GM12875 (cell line): Measurements from ENCODE around the gene PRKCD.

Source experiments
- H3K4me3 ChIP-seq: one replicate; pipeline ENCODE4 v1.5.1; 2011; ENCODE audit warnings: low read depth, low read length, control low read depth
- TF ChIP-seq, protein P1 (sequence below): IDR thresholded peaks from 2 replicates; pipeline ENCODE4 v1.5.1; 2011; ENCODE audit warnings: low read depth, mild to moderate bottlenecking, control low read depth, inconsistent platforms, low read length, moderate library complexity, borderline replicate concordance; ENCODE audit not compliant: insufficient read depth

The PRKCD gene

DNA sequence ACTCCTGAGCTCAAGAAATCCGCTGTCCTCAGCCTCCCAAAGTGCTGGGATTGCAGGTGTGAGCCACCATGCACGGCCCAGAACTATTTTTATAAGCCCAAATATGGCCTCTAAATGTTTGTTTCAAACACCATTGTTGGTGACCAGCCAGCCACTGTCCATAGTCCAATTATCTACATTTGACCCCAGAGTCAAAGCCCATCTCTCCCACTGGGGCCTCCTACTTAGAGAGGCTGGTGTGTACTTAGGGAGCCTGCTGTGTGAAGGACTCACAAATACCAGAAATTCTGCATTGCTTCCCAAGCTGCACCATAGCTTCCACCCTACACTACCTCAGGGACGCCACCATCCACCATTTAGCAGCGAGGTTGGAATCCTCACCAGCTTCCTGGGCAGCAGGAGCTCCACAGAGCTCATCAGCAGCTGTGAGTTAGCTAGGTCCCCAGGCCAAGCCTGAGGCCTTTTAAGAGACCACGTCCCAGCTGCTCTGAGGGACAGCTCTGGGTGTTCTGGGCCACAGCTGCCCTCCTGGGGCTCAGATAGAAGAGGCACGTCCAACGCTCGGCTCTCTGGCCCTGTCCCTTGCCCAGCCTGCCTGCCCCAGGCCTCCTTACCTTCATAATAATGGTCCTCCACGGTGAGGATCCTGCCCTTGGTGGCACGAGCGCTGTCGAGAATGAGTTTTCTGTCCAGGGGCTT lies 65.3 kb downstream of the PRKCD start:
- TF ChIP-seq, protein P1, sequence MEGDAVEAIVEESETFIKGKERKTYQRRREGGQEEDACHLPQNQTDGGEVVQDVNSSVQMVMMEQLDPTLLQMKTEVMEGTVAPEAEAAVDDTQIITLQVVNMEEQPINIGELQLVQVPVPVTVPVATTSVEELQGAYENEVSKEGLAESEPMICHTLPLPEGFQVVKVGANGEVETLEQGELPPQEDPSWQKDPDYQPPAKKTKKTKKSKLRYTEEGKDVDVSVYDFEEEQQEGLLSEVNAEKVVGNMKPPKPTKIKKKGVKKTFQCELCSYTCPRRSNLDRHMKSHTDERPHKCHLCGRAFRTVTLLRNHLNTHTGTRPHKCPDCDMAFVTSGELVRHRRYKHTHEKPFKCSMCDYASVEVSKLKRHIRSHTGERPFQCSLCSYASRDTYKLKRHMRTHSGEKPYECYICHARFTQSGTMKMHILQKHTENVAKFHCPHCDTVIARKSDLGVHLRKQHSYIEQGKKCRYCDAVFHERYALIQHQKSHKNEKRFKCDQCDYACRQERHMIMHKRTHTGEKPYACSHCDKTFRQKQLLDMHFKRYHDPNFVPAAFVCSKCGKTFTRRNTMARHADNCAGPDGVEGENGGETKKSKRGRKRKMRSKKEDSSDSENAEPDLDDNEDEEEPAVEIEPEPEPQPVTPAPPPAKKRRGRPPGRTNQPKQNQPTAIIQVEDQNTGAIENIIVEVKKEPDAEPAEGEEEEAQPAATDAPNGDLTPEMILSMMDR: no peak
- H3K4me3 ChIP-seq: no peak overlapping the region

GRCh38 chr3:53226841-53227407 lies 65.9 kb downstream of the PRKCD start:
- TF ChIP-seq, protein P1: no peak
- no peak overlapping the region for H3K4me3 ChIP-seq

GRCh38 chr3:53227993-53228885 lies 67.2 kb downstream of the PRKCD start:
- no peak overlapping the region for H3K4me3 ChIP-seq
- TF ChIP-seq, protein P1: no peak

DNA sequence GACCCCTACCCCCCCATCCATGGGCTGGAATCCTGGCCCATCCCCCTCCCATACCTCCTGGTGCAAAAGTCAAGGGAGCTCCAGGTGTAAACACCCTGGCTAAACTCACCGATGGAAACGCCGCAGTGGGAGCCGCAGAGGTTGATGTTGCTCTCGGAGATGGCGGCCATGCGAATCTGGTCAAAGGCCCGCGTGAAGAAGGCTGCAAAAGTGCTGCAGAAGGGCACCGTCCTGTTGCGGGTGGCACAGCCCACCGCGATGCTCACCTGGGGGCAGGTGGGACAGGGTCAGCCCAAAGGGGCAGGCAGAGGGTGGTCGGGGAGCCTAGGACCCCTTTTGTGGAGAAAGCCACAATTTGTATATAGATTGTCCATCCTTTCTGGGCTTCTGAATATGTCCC lies 68.2 kb downstream of the PRKCD start:
- H3K4me3 ChIP-seq: no peak overlapping the region
- TF ChIP-seq, protein P1: no peak

DNA sequence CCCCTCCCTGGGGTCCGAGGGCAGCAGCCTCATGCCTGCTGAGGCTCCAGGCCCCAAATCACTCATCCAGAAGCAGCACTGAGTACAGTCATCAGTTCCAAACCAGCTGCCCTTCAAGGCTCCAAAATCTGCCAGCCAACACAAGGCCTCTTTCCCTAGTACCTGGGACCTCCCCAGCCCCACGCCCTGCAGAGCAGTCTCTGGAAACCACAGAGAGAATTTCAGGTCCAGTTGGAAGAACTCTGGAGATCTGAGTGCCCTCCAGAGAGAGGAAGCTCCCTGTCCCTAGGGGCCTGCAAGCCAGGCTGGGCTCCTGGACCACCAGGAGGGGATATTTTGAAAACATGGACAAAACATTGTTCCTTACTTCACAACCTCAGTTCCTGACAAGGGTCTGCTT lies 68.6 kb downstream of the PRKCD start:
- H3K4me3 ChIP-seq: no peak overlapping the region
- TF ChIP-seq, protein P1: no peak

DNA sequence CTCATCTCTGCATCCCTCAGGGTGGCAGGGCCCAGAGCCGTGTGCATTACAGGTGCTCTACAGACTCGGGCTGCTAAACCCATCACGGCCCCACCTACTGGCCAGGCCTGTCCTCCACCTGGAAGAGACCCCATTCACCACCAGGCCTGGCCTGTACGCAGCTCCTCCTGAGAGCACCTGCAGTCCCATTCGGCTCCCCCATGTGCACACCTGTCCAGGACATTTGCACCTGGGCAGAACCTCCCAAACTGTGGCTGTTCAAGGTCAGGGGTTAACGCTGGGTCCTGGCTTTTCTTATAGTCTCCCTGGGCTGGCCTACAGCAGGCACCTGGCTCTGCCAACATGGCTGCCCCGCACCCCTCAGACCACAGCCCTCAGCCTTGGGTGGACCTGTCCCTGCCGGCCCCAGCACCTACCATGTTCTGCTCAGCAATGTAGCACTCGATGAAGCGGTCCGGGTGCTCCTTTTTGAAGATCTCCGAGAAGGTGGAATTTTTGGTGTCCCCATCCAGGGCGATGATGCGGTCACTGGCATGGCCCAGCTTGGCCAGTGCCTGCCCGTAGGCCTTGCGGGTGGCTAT lies 69.1 kb downstream of the PRKCD start:
- no peak overlapping the region for H3K4me3 ChIP-seq
- TF ChIP-seq, protein P1: no peak
